Ovary (tissue), 9 donors: ENCODE measurements around the gene XNDC1N. TPM values are rescaled to one million over a fixed set of nuclear protein-coding genes. Genes with fewer than 3 reads are reported as not detected.

ENCODE experiments used
- DNase-seq, 5 donors: peaks; one replicate each; pipeline ENCODE4 v3.0.0-alpha.2; 2019 to 2020
- H3K27ac ChIP-seq, 2 donors: fragments of 200-600 bp; one replicate each; pipeline versions ENCODE4 v1.5.1 to v1.8.0; 2019 to 2022
- H3K27me3 ChIP-seq: fragments of 200-600 bp; one replicate; pipeline ENCODE4 v1.8.0; 2022
- H3K36me3 ChIP-seq: fragments of 200-600 bp; sonication (generic); one replicate; pipeline ENCODE4 v1.5.1; 2019
- H3K4me1 ChIP-seq: one replicate; pipeline ENCODE4 v1.8.1; 2013; ENCODE audit warnings: mild to moderate bottlenecking, moderate library complexity; ENCODE audit not compliant: insufficient read depth
- H3K4me3 ChIP-seq: fragments of 200-600 bp; sonication (generic); one replicate; pipeline ENCODE4 v1.5.1; 2017
- H3K9me3 ChIP-seq, 2 donors: fragments of 200-600 bp in 1 of 2; sonication (generic) in 1 of 2; one replicate each; pipeline versions ENCODE4 v1.5.1 to v1.8.1; 2013 to 2019; ENCODE audit warnings: mild to moderate bottlenecking in 1 of 2, moderate library complexity in 1 of 2
- EP300 ChIP-seq: sonication (generic); formaldehyde crosslinking; IDR thresholded peaks from one replicate; pipeline ENCODE4 v1.6.1; 2017; ENCODE audit warnings: antibody characterized with exemption
- POLR2A ChIP-seq: fragments of 450-650 bp; IDR thresholded peaks from one replicate; pipeline ENCODE4 v1.6.1; 2017; ENCODE audit warnings: antibody characterized with exemption, mild to moderate bottlenecking, moderate library complexity
- WGBS, 3 donors: extraction: QIAGEN DNeasy Blood & Tissue Kit in 1 of 3; methylation state at CpG; one replicate each; pipeline versions ENCODE4 v1.1.5 to v1.1.7; 2013 to 2017; 5-methylcytosine and 5-hydroxymethylcytosine counted together
- intact Hi-C, 4 donors: fragments of 100-400 bp; cut with DNase I; formaldehyde crosslinking; loops; one replicate each; pipeline versions ENCODE4 v1.11.0 to v1.15.1; 2022 to 2023
- polyA plus RNA-seq, 2 donors: library from polyadenylated mRNA; stranded (reverse); fragments of 200-250 nt in 1 of 2; fragments of 350-450 nt in 1 of 2; fragmentation: Illumina TruSeq in 1 of 2; extraction: RNeasy Lipid Tissue Mini Kit (QIAGEN cat#74804) in 1 of 2; gene quantifications; one replicate each; pipeline ENCODE4 v1.2.3, GENCODE V29; 2013 to 2014
- total RNA-seq, 7 donors: library from RNA; depleted of rRNA in 2 of 7; stranded (reverse); fragments of >200 nt in 2 of 7; fragmentation: NEBNext Ultra II Directional in 3 of 7; extraction: Animal tissue kit (Norgen Biotek cat#: 25700) in 3 of 7; gene quantifications; one replicate each; pipeline versions ENCODE4 v1.1.0 to v1.2.4, GENCODE V29; 2016 to 2023
- TF ChIP-seq, protein P1 (sequence below), 3 donors: fragments of 450-650 bp in 2 of 3; fragments of 200-600 bp in 1 of 3; IDR thresholded peaks; one replicate each; pipeline versions ENCODE4 v1.5.1 to v1.8.0; 2016 to 2022; ENCODE audit warnings: antibody characterized with exemption in 3 of 3, mild to moderate bottlenecking in 1 of 3
- donor health status: DM: no; HTN: no; CAD: no; lungs with moderate emphysema.
- donor health status: DM: no; HTN: no; CAD: no.
- donor health status: Bipolar disorder and iron deficiency.
- donor health status: DM: yes; HTN: yes; CAD: no.
- donor health status: DM: no; HTN: no; CAD: no.
- donor health status: DM: yes; HTN: yes; CAD: no.

Gene XNDC1N
- total and polyA plus RNA-seq, 9 donors = 3.5 to 13.9 (median 10.6) TPM

- H3K4me1 ChIP-seq = peaks cover 2% of the 10 kb centered on the region
- H3K27ac ChIP-seq = no peak overlapping the region
- no peak for TF ChIP-seq EP300
- TF ChIP-seq, protein P1, sequence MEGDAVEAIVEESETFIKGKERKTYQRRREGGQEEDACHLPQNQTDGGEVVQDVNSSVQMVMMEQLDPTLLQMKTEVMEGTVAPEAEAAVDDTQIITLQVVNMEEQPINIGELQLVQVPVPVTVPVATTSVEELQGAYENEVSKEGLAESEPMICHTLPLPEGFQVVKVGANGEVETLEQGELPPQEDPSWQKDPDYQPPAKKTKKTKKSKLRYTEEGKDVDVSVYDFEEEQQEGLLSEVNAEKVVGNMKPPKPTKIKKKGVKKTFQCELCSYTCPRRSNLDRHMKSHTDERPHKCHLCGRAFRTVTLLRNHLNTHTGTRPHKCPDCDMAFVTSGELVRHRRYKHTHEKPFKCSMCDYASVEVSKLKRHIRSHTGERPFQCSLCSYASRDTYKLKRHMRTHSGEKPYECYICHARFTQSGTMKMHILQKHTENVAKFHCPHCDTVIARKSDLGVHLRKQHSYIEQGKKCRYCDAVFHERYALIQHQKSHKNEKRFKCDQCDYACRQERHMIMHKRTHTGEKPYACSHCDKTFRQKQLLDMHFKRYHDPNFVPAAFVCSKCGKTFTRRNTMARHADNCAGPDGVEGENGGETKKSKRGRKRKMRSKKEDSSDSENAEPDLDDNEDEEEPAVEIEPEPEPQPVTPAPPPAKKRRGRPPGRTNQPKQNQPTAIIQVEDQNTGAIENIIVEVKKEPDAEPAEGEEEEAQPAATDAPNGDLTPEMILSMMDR (IDR thresholded peaks at IDR 0.05) = no peak
- TF ChIP-seq POLR2A = no peak
- H3K36me3 ChIP-seq = no peaks in the 10 kb centered on the region
- H3K4me3 ChIP-seq = no peak overlapping the region
- WGBS, 3 donors = 55 to 61% (median 61%) methylated on average over 5 of the region's 5 CpGs
- DNase-seq = no peak
- H3K9me3 ChIP-seq = no peaks in the 10 kb centered on the region
- intact Hi-C loops = no loop called here
- no peaks in the 10 kb centered on the region for H3K27me3 ChIP-seq
Observed at GRCh38 chr11:71936825-71937224, 8.4 kb upstream of the XNDC1N start.

GRCh38 chr11:71935338-71935925 is 7.0 kb upstream of the XNDC1N start:
- TF ChIP-seq EP300 (no peak), POLR2A (no peak)
- TF ChIP-seq, protein P1 (IDR thresholded peaks at IDR 0.05) = no peak
- H3K27me3 ChIP-seq = no peaks in the 10 kb centered on the region
- no peak overlapping the region for H3K27ac ChIP-seq
- H3K4me3 ChIP-seq = no peak overlapping the region
- intact Hi-C loops = no loop called here
- no peaks in the 10 kb centered on the region for H3K36me3 ChIP-seq
- 82 to 90% (median 89%) methylated on average over 4 of the region's 4 CpGs for WGBS, 3 donors
- no peaks in the 10 kb centered on the region for H3K9me3 ChIP-seq
- DNase-seq = no peak
- H3K4me1 ChIP-seq = peaks cover 2% of the 10 kb centered on the region

DNA sequence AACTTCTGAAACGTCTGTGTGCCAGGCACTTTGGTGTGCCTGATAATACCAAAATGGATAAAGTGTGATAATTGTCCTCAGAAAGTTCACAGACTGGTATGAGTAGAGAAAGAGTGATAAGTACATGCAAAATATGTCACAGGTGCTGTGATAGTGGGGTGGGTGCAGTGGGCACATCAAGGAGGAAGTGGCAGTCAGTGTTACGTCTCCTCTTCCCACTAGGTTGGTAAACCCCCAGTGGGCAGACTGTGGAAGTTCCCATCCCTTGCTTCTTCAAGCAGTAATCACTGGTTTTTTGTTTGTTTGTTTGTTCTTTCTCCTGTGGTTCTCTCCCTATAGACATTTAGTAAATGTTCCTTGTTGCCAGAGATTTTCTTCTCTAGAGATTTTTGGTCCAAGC is 5.8 kb upstream of the XNDC1N start:
- no peak for TF ChIP-seq EP300
- TF ChIP-seq POLR2A = no peak
- TF ChIP-seq, protein P1 (IDR thresholded peaks at IDR 0.05) = no peak
- Histone ChIP-seq H3K27me3 (no peaks in the 10 kb centered on the region), H3K27ac (no peak overlapping the region), H3K4me3 (no peak overlapping the region), H3K9me3 (no peaks in the 10 kb centered on the region), H3K36me3 (no peaks in the 10 kb centered on the region), H3K4me1 (peaks cover 7% of the 10 kb centered on the region)
- intact Hi-C loops = no loop called here
- DNase-seq = no peak
- WGBS, 3 donors = 55 to 64% (median 56%) methylated on average over 2 of the region's 2 CpGs

DNA sequence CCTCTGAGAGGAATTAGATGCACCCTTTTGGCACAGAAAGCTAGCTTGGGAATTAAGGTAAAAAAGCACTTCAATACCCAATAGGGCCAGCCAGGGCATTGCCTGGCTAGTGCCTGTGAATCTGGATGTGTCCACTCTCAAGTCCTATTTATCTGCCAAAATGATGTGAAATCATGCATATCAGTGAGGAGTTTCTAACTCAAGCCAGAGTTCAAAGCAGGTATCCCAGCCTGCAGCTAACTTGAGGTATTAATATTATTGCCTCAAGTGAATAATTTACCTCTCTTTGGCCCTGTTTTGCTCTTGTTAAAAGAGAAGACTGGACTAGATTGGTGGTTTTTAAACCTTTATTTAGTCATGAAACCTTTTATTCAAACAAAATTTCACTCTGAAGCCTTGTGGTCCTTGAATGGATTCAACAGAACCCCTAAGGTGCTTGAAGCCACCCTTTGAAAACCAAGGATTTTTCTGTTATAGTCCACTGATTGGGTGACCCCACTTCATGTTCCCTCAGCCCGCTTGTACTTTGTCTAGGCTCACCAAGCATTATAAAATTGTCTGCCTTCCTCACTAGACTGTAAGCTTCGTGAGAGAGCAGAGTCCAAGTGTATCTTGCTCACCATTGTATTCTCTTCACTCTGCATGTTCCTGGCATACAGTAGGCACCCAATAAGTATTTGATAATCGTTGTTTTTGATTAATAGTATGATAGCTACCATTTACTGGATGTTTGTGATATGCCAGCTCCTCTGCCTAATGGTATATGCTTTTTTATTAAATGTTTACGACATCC is 4.9 kb upstream of the XNDC1N start:
- Histone ChIP-seq H3K27me3 (no peaks in the 10 kb centered on the region), H3K9me3 (no peaks in the 10 kb centered on the region), H3K4me3 (no peak overlapping the region), H3K27ac (no peak overlapping the region), H3K4me1 (peaks cover 7% of the 10 kb centered on the region), H3K36me3 (no peaks in the 10 kb centered on the region)
- DNase-seq = no peak
- no peak for TF ChIP-seq POLR2A
- TF ChIP-seq, protein P1 (IDR thresholded peaks at IDR 0.05) = no peak
- TF ChIP-seq EP300 = no peak
- 87 to 89% (median 89%) methylated on average over 4 of the region's 4 CpGs for WGBS, 3 donors
- intact Hi-C loops = no loop called here
